Gastroesophageal sphincter (tissue), 4 donors: ENCODE results near the gene STT3B. TPM values are rescaled to one million over a fixed set of nuclear protein-coding genes. Genes with fewer than 3 reads are reported as not detected.

Source experiments
- ATAC-seq: fragments of 150-250 bp; one replicate; pipeline ENCODE4 v1.9.1; 2016; ENCODE audit warnings: mild to moderate bottlenecking, moderate library complexity
- H3K27ac ChIP-seq, 4 donors: fragments of 200-600 bp; sonication (generic) in 3 of 4; 1 replicate in 3 of 4; 2 replicates in 1 of 4; pipeline ENCODE4 v1.5.1; 2016 to 2019
- H3K27me3 ChIP-seq: fragments of 200-600 bp; sonication (generic); one replicate; pipeline ENCODE4 v1.5.1; 2019
- H3K36me3 ChIP-seq, 2 donors: fragments of 200-600 bp; sonication (generic); one replicate each; pipeline ENCODE4 v1.5.1; 2019; ENCODE audit warnings: control low read depth in 1 of 2
- H3K4me1 ChIP-seq, 3 donors: fragments of 200-600 bp; sonication (generic); 1 replicate in 2 of 3; 2 replicates in 1 of 3; pipeline ENCODE4 v1.5.1; 2016 to 2019; ENCODE audit warnings: control low read depth in 2 of 3
- H3K4me3 ChIP-seq, 2 donors: fragments of 200-600 bp; sonication (generic); one replicate each; pipeline ENCODE4 v1.5.1; 2019; ENCODE audit warnings: mild to moderate bottlenecking in 1 of 2, moderate library complexity in 1 of 2
- H3K9me3 ChIP-seq, 3 donors: fragments of 200-600 bp; sonication (generic); one replicate each; pipeline ENCODE4 v1.5.1; 2017 to 2019; ENCODE audit warnings: control low read depth in 2 of 3
- EP300 ChIP-seq: sonication (generic); formaldehyde crosslinking; IDR thresholded peaks from one replicate; pipeline ENCODE4 v1.6.1; 2017; ENCODE audit warnings: antibody characterized with exemption, mild to moderate bottlenecking
- POLR2A ChIP-seq, 2 donors: fragments of 450-650 bp; IDR thresholded peaks; one replicate each; pipeline ENCODE4 v1.6.1; 2017; ENCODE audit warnings: antibody characterized with exemption in 2 of 2, mild to moderate bottlenecking in 2 of 2, moderate library complexity in 1 of 2
- POLR2AphosphoS5 ChIP-seq: sonication (generic); formaldehyde crosslinking; IDR thresholded peaks from one replicate; pipeline ENCODE4 v1.6.1; 2017; ENCODE audit warnings: antibody characterized with exemption
- WGBS, 2 donors: methylation state at CpG; one replicate each; pipeline ENCODE4 v1.1.5; 2018; ENCODE audit warnings: low coverage in 1 of 2; 5-methylcytosine and 5-hydroxymethylcytosine counted together
- total RNA-seq, 4 donors: library from RNA; depleted of rRNA; stranded (reverse); fragments of >200 nt; gene quantifications; one replicate each; pipeline ENCODE4 v1.1.0, GENCODE V29; 2016
- TF ChIP-seq, protein P1 (sequence below), 4 experiments: fragments of 200-600 bp in 2 of 4; fragments of 450-650 bp in 2 of 4; sonication (generic) in 1 of 4; IDR thresholded peaks; one replicate each; pipeline ENCODE4 v1.5.1; 2017 to 2019; ENCODE audit warnings: antibody characterized with exemption in 4 of 4, mild to moderate bottlenecking in 2 of 4, moderate library complexity in 2 of 4

The STT3B gene
- total RNA-seq, 4 donors from 2014 or later, result 75.4 to 107 (median 94.1) TPM

DNA sequence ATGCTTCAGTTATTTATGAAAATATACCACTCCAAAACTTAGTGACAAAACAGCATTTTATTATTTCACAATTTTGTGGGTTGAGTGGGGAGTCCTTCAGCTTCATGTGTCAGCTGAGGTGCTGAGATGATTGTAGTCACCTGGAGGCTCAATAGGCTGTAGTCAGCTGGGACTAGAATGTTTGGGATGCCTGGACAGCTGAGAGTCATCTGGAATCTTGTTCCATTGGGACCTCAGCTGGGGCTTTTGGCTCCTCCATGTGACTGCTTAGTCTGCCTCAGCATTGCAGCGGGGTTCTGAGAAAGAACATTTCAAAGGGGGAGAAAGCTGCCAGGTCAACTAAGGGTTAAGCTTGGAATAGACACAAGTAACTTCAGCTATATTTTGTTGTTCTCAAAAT, 13.4 kb downstream of the STT3B start:
- H3K27me3 ChIP-seq, result no peaks in the 10 kb centered on the region
- no peaks in the 10 kb centered on the region for H3K9me3 ChIP-seq
- H3K36me3 ChIP-seq, result peaks cover 0 to 3% of the 10 kb centered on the region in 2 donors
- TF ChIP-seq EP300 (no peak), POLR2A (IDR thresholded peaks at IDR 0.05) (no peak), POLR2AphosphoS5 (no peak)
- TF ChIP-seq, protein P1, sequence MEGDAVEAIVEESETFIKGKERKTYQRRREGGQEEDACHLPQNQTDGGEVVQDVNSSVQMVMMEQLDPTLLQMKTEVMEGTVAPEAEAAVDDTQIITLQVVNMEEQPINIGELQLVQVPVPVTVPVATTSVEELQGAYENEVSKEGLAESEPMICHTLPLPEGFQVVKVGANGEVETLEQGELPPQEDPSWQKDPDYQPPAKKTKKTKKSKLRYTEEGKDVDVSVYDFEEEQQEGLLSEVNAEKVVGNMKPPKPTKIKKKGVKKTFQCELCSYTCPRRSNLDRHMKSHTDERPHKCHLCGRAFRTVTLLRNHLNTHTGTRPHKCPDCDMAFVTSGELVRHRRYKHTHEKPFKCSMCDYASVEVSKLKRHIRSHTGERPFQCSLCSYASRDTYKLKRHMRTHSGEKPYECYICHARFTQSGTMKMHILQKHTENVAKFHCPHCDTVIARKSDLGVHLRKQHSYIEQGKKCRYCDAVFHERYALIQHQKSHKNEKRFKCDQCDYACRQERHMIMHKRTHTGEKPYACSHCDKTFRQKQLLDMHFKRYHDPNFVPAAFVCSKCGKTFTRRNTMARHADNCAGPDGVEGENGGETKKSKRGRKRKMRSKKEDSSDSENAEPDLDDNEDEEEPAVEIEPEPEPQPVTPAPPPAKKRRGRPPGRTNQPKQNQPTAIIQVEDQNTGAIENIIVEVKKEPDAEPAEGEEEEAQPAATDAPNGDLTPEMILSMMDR (IDR thresholded peaks at IDR 0.05), result no peak
- 83% methylated on average over 1 of the region's 1 CpG; no CpG with 5 or more reads in 1 of the 2 donors for WGBS, 2 donors
- peaks cover 0 to 63% (median 6%) of the 10 kb centered on the region in 3 donors for H3K4me1 ChIP-seq
- ATAC-seq, result peak; percentile 69
- H3K27ac ChIP-seq, result no peak overlapping the region
- no peak overlapping the region for H3K4me3 ChIP-seq

DNA sequence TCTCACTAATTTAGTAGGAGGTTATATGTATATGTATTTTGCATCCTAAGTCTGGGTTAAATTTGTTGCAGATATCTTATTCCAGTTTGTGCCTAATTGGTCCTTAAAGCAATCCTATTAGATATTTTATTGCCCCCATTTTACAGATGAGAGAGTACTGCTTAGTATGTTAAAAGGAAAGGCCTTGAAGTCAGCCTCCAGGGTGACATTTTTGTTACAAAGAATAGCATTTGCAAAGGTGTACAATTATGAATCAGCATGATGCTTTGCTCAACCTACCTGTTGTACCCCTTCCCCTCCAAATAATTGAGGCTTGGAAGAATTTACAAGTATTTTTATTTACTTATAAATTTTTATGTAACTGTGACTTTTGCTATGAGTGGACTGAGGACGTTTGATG, 14.0 kb downstream of the STT3B start:
- TF ChIP-seq, protein P1 (IDR thresholded peaks at IDR 0.05), result no peak
- TF ChIP-seq EP300 (no peak), POLR2A (IDR thresholded peaks at IDR 0.05) (no peak), POLR2AphosphoS5 (no peak)
- ATAC-seq, result no peak
- no peaks in the 10 kb centered on the region for H3K27me3 ChIP-seq
- H3K4me3 ChIP-seq, result no peak overlapping the region
- H3K4me1 ChIP-seq, result peaks cover 0 to 67% (median 6%) of the 10 kb centered on the region in 3 donors
- WGBS, 2 donors, result 67 to 78% methylated on average over 1 of the region's 1 CpG
- H3K9me3 ChIP-seq, result no peaks in the 10 kb centered on the region
- H3K27ac ChIP-seq, result no peak overlapping the region
- H3K36me3 ChIP-seq, result peaks cover 0 to 1% of the 10 kb centered on the region in 2 donors

DNA sequence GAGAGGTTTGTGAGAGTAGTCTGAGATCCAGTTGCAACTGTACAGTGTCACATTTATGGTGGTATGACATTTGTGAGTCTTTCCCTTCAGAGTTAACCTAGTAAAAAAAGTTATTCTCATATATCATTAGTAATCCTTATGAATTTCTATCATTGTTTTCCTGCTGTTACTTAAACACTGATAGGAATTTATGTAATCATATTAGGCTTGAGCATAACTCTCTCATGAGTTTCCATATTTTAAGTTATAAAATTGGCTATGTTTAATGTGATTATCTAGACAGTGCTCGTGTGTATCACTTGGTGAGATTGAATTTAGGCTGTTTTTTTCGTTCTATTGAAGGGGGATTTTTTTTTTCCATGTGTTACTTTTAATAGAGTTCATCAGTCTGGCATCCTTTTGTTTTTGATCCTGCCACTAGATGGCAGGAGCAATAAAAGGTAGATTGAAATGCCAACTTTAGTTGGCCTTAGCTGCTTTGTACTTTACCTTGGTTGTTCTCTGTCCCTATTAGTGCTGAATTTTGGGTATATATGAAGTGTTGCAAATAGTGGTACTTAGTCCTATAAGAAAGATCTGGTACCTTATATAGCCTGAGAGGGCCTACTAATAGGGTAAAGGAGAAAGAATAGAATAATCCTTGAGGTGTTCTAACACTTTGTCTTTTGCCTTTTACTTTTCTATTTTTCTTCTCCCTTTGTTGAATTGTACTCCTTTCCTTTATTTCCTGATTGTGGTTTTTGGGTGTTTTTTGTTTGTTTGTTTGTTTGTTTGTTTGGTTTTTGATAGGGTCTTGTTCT, 17.9 kb downstream of the STT3B start:
- no peaks in the 10 kb centered on the region for H3K27me3 ChIP-seq
- TF ChIP-seq POLR2AphosphoS5 (no peak), EP300 (no peak)
- TF ChIP-seq, protein P1 (IDR thresholded peaks at IDR 0.05), result peak; percentile 40 to 63 (median 57)
- no peak for ATAC-seq
- H3K4me1 ChIP-seq, result peaks cover 0 to 63% (median 6%) of the 10 kb centered on the region in 3 donors
- 4 to 7% methylated on average over 2 of the region's 2 CpGs for WGBS, 2 donors
- H3K4me3 ChIP-seq, result no peak overlapping the region
- no peak overlapping the region for H3K27ac ChIP-seq
- H3K9me3 ChIP-seq, result no peaks in the 10 kb centered on the region
- H3K36me3 ChIP-seq, result no peaks in the 10 kb centered on the region

DNA sequence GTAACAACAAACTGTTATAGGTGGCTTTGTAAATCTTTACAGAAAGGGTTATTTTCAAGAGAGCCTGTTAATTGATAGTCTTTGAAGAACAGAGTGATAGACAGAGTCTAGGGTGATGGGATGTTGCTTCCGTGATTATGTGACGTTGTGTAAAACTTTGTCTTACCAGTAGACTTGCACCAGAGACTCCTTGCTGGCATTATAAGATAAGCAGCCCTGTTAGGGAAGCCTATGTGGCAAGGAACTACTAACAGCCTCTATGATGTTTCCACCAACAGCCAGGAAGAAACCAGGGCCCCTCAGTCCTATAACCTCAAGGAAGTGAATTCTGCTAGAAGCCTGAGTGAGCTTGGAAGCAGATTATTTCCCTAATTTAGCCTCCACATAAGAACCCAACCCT, 18.9 kb downstream of the STT3B start:
- 83 to 100% methylated on average over 1 to 2 of the region's 2 CpGs for WGBS, 2 donors
- no peaks in the 10 kb centered on the region for H3K9me3 ChIP-seq
- H3K4me3 ChIP-seq, result no peak overlapping the region
- no peak overlapping the region for H3K27ac ChIP-seq
- no peaks in the 10 kb centered on the region for H3K27me3 ChIP-seq
- ATAC-seq, result no peak
- no peaks in the 10 kb centered on the region for H3K36me3 ChIP-seq
- TF ChIP-seq POLR2A (IDR thresholded peaks at IDR 0.05) (no peak), POLR2AphosphoS5 (no peak), EP300 (no peak)
- TF ChIP-seq, protein P1 (IDR thresholded peaks at IDR 0.05), result no peak
- H3K4me1 ChIP-seq, result peaks cover 0 to 54% (median 6%) of the 10 kb centered on the region in 3 donors

DNA sequence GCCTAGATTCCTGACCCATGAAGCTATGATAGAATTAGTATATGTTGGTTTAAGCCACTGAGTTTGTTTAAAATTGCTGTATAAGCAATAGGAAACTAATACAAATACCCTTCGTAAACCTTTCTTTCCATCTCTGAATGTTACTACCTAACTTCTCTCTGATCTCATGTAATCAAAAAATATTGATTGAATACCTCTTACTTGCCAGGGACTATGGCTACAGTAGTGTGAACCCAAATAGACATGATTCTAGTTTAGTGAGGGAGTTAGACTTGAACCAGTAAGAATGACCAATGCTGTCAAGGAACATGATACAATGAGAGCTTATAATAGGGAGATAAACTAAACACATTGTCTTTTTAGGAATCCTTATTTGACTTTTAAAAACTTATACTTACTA, 19.4 kb downstream of the STT3B start:
- Histone ChIP-seq H3K36me3 (no peaks in the 10 kb centered on the region), H3K9me3 (no peaks in the 10 kb centered on the region), H3K27ac (no peak overlapping the region), H3K27me3 (no peaks in the 10 kb centered on the region), H3K4me3 (no peak overlapping the region), H3K4me1 (peaks cover 0 to 54% (median 6%) of the 10 kb centered on the region in 3 donors)
- no peak for ATAC-seq
- no peak for TF ChIP-seq EP300
- no peak for TF ChIP-seq POLR2AphosphoS5
- TF ChIP-seq, protein P1 (IDR thresholded peaks at IDR 0.05), result no peak
- TF ChIP-seq POLR2A (IDR thresholded peaks at IDR 0.05), result no peak
- WGBS, 2 donors, result 100% methylated on average over 1 of the region's 1 CpG
